ENCODE data around the gene DMD. TPM values are rescaled to one million over a fixed set of nuclear protein-coding genes. Genes with fewer than 3 reads are reported as not detected.

Gene DMD
- total RNA-seq, 1 donor from 2014 or later, result 9.7 TPM

- Mint-ChIP-seq H3K36me3 (ENCODE audit: low read depth) (no peaks in the 10 kb centered on the region), H3K4me3 (no peak overlapping the region), H3K27ac (ENCODE audit: unreplicated experiment) (no peak overlapping the region), H3K4me1 (no peaks in the 10 kb centered on the region), H3K27me3 (ENCODE audit: low read depth) (peaks cover 8% of the 10 kb centered on the region), H3K9me3 (peaks cover 4% of the 10 kb centered on the region)
- TF ChIP-seq, protein P1, sequence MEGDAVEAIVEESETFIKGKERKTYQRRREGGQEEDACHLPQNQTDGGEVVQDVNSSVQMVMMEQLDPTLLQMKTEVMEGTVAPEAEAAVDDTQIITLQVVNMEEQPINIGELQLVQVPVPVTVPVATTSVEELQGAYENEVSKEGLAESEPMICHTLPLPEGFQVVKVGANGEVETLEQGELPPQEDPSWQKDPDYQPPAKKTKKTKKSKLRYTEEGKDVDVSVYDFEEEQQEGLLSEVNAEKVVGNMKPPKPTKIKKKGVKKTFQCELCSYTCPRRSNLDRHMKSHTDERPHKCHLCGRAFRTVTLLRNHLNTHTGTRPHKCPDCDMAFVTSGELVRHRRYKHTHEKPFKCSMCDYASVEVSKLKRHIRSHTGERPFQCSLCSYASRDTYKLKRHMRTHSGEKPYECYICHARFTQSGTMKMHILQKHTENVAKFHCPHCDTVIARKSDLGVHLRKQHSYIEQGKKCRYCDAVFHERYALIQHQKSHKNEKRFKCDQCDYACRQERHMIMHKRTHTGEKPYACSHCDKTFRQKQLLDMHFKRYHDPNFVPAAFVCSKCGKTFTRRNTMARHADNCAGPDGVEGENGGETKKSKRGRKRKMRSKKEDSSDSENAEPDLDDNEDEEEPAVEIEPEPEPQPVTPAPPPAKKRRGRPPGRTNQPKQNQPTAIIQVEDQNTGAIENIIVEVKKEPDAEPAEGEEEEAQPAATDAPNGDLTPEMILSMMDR (conservative IDR thresholded peaks at IDR 0.05), result no peak
- no peak for DNase-seq (ENCODE audit: low read depth, low spot score)
These were observed 282.3 kb downstream of the DMD start for GRCh38 chrX:32929040-32929439.

DNA sequence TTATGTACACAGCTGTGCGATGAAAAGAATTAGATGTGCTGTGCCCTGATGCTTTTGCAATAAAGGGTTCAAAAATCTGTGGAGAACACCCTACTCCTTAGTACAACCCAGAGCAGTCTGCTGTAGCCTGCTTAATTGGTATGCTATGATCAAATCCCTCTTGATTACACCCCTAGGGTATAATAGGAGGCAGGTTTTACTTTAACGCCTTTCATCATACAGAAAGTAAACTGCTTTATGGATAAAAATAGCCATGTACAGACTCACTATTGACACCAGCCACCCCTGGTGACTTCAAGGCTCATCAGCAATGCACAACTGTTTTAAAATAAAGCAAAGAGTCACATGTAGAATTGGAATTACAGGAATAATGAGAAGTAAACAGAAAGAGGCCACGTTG, 315.3 kb downstream of the DMD start:
- Mint-ChIP-seq H3K4me3 (no peak overlapping the region), H3K9me3 (no peaks in the 10 kb centered on the region), H3K27ac (ENCODE audit: unreplicated experiment) (no peak overlapping the region), H3K4me1 (no peaks in the 10 kb centered on the region), H3K36me3 (ENCODE audit: low read depth) (no peaks in the 10 kb centered on the region), H3K27me3 (ENCODE audit: low read depth) (no peaks in the 10 kb centered on the region)
- DNase-seq (ENCODE audit: low read depth, low spot score), result no peak
- TF ChIP-seq, protein P1 (conservative IDR thresholded peaks at IDR 0.05), result no peak

DNA sequence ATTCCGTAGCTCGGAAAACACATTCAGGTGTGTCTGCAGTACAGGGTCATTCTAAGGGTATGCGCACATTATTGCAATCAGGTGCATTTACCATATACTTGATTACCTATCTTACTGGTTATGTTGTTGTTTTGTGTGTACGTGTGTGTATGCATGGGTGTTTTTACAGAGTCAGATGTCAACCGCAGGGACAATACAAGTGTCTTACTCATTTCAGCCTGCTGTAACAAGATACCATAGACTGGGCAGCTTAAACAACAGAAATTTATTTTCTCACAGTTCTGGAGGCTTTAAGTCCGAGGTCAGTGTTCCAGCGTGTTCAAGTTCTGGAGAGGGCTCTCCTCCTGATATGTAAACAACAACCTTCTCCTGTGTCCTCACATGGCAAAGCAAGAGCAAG, 316.7 kb downstream of the DMD start:
- TF ChIP-seq, protein P1 (conservative IDR thresholded peaks at IDR 0.05), result no peak
- DNase-seq (ENCODE audit: low read depth, low spot score), result no peak
- Mint-ChIP-seq H3K27me3 (ENCODE audit: low read depth) (no peaks in the 10 kb centered on the region), H3K4me3 (no peak overlapping the region), H3K27ac (ENCODE audit: unreplicated experiment) (no peak overlapping the region), H3K4me1 (no peaks in the 10 kb centered on the region), H3K36me3 (ENCODE audit: low read depth) (no peaks in the 10 kb centered on the region), H3K9me3 (no peaks in the 10 kb centered on the region)

DNA sequence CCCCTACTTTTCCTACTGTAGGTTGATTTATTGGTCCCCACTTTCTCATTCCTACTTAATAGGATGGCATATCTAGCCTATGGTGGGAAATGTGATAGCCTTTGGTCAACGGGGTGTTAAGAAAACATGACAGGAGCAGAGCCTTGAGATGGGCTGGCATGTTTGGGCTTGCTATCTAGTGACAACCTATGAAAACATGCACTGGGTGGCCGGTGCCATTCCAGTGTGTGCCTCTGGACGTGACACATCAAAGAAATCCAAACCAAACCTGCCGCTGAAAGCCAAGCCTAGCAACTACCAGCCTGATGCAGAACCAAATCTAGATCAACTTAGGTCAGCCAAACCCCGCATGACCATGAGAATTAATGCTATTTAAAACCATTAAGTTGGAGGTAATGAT, 317.6 kb downstream of the DMD start:
- DNase-seq (ENCODE audit: low read depth, low spot score), result no peak
- no peaks in the 10 kb centered on the region for H3K36me3 Mint-ChIP-seq (ENCODE audit: low read depth)
- H3K27ac Mint-ChIP-seq (ENCODE audit: unreplicated experiment), result no peak overlapping the region
- H3K27me3 Mint-ChIP-seq (ENCODE audit: low read depth), result no peaks in the 10 kb centered on the region
- no peak overlapping the region for H3K4me3 Mint-ChIP-seq
- TF ChIP-seq, protein P1 (conservative IDR thresholded peaks at IDR 0.05), result no peak
- H3K4me1 Mint-ChIP-seq, result no peaks in the 10 kb centered on the region
- no peaks in the 10 kb centered on the region for H3K9me3 Mint-ChIP-seq

GRCh38 chrX:32877592-32877991, 333.8 kb downstream of the DMD start:
- H3K36me3 Mint-ChIP-seq (ENCODE audit: low read depth), result no peaks in the 10 kb centered on the region
- H3K4me3 Mint-ChIP-seq, result no peak overlapping the region
- TF ChIP-seq, protein P1 (conservative IDR thresholded peaks at IDR 0.05), result no peak
- DNase-seq (ENCODE audit: low read depth, low spot score), result no peak
- no peak overlapping the region for H3K27ac Mint-ChIP-seq (ENCODE audit: unreplicated experiment)
- peaks cover 2% of the 10 kb centered on the region for H3K9me3 Mint-ChIP-seq
- no peaks in the 10 kb centered on the region for H3K4me1 Mint-ChIP-seq
- H3K27me3 Mint-ChIP-seq (ENCODE audit: low read depth), result no peaks in the 10 kb centered on the region

- H3K27me3 Mint-ChIP-seq (ENCODE audit: low read depth), result no peaks in the 10 kb centered on the region
- no peaks in the 10 kb centered on the region for H3K4me1 Mint-ChIP-seq
- H3K27ac Mint-ChIP-seq (ENCODE audit: unreplicated experiment), result no peak overlapping the region
- H3K36me3 Mint-ChIP-seq (ENCODE audit: low read depth), result no peaks in the 10 kb centered on the region
- TF ChIP-seq, protein P1 (conservative IDR thresholded peaks at IDR 0.05), result no peak
- DNase-seq (ENCODE audit: low read depth, low spot score), result no peak
- H3K4me3 Mint-ChIP-seq, result no peak overlapping the region
- H3K9me3 Mint-ChIP-seq, result peaks cover 8% of the 10 kb centered on the region
These were observed 336.5 kb downstream of the DMD start for GRCh38 chrX:32874839-32875238.
